Peyer's patch (tissue), 4 donors: Measurements from ENCODE around the gene TCAP. TPM values are rescaled to one million over a fixed set of nuclear protein-coding genes. Genes with fewer than 3 reads are reported as not detected.

Source experiments
- DNase-seq, 3 donors: peaks; one replicate each; pipeline ENCODE4 v3.0.0-alpha.2; 2017 to 2019
- H3K27ac ChIP-seq, 4 donors: fragments of 200-600 bp; sonication (generic); one replicate each; pipeline ENCODE4 v1.5.1; 2016 to 2019
- H3K27me3 ChIP-seq, 2 donors: fragments of 200-600 bp; sonication (generic); one replicate each; pipeline ENCODE4 v1.5.1; 2019
- H3K36me3 ChIP-seq, 3 donors: fragments of 200-600 bp; sonication (generic); one replicate each; pipeline ENCODE4 v1.5.1; 2016 to 2019
- H3K4me1 ChIP-seq, 4 donors: fragments of 200-600 bp; sonication (generic); one replicate each; pipeline ENCODE4 v1.5.1; 2016 to 2019
- H3K4me3 ChIP-seq, 4 donors: fragments of 200-600 bp; sonication (generic); 1 replicate in 3 of 4; 2 replicates in 1 of 4; pipeline ENCODE4 v1.5.1; 2016 to 2019; ENCODE audit warnings: mild to moderate bottlenecking in 1 of 4
- H3K9me3 ChIP-seq, 4 donors: fragments of 200-600 bp; sonication (generic); one replicate each; pipeline ENCODE4 v1.5.1; 2016 to 2019; ENCODE audit warnings: mild to moderate bottlenecking in 1 of 4
- POLR2A ChIP-seq, 2 donors: fragments of 450-650 bp; IDR thresholded peaks; one replicate each; pipeline ENCODE4 v1.5.1; 2017; ENCODE audit warnings: antibody characterized with exemption in 2 of 2, mild to moderate bottlenecking in 2 of 2, moderate library complexity in 2 of 2
- total RNA-seq, 4 donors: library from RNA; depleted of rRNA; stranded (reverse); fragments of >200 nt; gene quantifications; one replicate each; pipeline ENCODE4 v1.1.0, GENCODE V29; 2016
- TF ChIP-seq, protein P1 (sequence below), 6 experiments: fragments of 450-650 bp in 4 of 6; fragments of 200-600 bp in 2 of 6; sonication (generic) in 1 of 6; IDR thresholded peaks; one replicate each; pipeline ENCODE4 v1.5.1; 2017 to 2019; ENCODE audit warnings: antibody characterized with exemption in 6 of 6, mild to moderate bottlenecking in 3 of 6, moderate library complexity in 1 of 6

TCAP gene
- total RNA-seq, 4 donors from 2014 or later: 0.53 to 1.9 (median 1.1) TPM; not detected in 1

DNA sequence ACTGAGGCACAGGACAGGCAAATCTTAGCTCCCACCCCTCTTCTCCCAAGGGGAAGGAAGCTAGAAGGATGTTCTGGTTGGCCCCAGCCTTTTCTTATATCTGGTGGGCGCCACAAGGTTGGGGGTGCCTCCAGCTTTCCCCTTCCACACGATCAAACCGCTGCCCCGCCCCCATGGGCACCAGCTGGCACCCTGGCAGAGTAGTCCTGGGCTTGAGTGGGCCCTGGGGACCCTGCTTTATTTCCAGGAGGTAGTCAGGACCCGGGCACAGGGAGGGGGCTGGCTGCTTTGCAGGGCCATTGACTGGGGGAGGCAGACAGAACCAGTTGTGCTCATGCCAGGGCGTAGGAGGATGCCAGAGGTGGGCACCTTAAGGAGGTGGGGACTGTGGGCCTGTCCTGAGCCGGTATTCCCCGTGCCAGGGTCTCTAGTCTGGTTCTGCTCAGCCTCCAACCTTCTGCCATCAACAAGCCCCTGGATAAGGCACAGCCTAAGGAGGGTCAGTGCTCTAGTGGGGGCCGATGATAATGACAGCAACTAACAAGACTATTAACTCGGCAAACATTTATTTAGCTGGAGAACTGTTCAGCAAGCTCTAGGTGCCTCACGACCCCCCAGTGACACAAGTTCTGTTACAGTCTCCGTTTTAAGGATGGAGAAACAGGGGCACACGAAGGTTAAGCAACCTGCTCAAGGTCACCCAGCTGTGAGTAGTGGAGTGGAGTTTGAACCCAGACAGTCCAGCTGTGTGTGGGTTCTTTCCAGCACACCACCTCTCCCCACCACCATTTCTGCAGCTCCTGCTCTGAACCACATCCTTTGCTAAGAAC lies 46.0 kb upstream of the TCAP start:
- no peaks in the 10 kb centered on the region for H3K27me3 ChIP-seq
- H3K9me3 ChIP-seq: no peaks in the 10 kb centered on the region
- peak overlapping the region in 1 of 4 donors; percentile 37 for H3K4me3 ChIP-seq
- no peaks in the 10 kb centered on the region for H3K36me3 ChIP-seq
- DNase-seq: no peak
- peak overlapping the region in 1 of 4 donors; percentile 75 for H3K27ac ChIP-seq
- H3K4me1 ChIP-seq: peaks cover 0 to 21% (median 10%) of the 10 kb centered on the region in 4 donors
- TF ChIP-seq, protein P1, sequence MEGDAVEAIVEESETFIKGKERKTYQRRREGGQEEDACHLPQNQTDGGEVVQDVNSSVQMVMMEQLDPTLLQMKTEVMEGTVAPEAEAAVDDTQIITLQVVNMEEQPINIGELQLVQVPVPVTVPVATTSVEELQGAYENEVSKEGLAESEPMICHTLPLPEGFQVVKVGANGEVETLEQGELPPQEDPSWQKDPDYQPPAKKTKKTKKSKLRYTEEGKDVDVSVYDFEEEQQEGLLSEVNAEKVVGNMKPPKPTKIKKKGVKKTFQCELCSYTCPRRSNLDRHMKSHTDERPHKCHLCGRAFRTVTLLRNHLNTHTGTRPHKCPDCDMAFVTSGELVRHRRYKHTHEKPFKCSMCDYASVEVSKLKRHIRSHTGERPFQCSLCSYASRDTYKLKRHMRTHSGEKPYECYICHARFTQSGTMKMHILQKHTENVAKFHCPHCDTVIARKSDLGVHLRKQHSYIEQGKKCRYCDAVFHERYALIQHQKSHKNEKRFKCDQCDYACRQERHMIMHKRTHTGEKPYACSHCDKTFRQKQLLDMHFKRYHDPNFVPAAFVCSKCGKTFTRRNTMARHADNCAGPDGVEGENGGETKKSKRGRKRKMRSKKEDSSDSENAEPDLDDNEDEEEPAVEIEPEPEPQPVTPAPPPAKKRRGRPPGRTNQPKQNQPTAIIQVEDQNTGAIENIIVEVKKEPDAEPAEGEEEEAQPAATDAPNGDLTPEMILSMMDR (IDR thresholded peaks at IDR 0.05): no peak
- TF ChIP-seq POLR2A (IDR thresholded peaks at IDR 0.05): no peak

DNA sequence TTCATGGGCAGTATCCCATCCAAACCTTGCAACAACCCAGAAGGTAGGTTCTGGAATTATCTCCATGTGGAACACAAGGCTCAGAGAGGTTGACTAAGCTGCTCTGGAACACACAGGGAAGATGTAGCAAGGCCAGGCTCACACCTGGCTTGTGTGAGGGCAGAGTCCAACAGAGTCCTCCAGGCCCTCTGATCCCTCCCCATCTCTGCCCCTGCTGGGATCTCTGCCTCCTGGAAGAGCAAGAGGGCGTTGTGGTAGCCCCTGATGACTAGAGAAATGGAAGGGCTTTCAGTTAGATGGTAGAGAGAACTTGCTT lies 45.4 kb upstream of the TCAP start:
- TF ChIP-seq, protein P1 (IDR thresholded peaks at IDR 0.05): no peak
- TF ChIP-seq POLR2A (IDR thresholded peaks at IDR 0.05): no peak
- Histone ChIP-seq H3K27ac (no peak overlapping the region), H3K9me3 (no peaks in the 10 kb centered on the region), H3K4me3 (no peak overlapping the region), H3K4me1 (peaks cover 0 to 21% (median 10%) of the 10 kb centered on the region in 4 donors), H3K27me3 (no peaks in the 10 kb centered on the region), H3K36me3 (no peaks in the 10 kb centered on the region)
- DNase-seq: no peak

DNA sequence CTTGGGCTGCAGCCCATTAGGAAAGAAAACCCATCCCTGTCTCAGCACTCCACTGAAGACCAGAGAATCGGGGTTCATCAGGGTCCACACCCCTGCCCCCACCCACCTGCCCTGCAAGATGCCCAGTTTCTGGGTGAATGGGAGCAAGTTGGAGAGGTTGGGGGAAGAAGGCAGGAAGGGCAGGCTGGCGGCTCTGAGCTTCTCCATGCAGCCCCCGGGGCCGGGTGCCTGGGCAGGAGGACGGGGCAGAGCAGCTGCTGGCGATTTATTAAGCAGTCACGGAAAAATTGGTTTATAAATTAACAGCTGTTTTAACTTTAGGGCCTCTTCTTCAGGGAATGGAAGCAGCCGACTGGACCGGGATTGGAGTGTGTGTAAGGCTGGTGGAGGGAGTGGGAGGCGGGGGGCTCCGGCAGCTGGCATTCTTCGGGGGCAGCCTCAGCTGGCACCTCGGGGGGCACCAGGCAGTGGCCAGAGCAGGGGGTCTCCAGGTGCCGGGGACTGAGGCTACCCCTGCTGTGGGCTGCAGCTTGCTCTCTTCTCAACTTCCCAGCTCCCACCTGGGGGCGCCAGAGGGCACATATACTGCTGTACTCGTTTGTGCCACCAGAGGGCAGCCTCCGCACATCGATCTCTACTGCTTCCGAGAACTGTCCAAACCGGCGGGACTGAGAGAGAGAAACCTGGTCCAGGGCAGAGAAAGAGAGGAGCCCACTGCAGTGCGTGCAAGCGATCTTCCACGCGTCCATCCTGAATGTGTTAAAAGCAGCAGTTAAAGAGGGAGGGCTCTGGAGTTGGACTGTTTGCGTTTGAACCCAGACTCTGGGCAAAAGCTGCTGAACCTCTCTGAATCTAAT lies 43.4 kb upstream of the TCAP start:
- Histone ChIP-seq H3K36me3 (no peaks in the 10 kb centered on the region), H3K27me3 (no peaks in the 10 kb centered on the region), H3K27ac (peak overlapping the region in 1 of 4 donors; percentile 38), H3K4me1 (peaks cover 3 to 26% (median 11%) of the 10 kb centered on the region in 4 donors), H3K9me3 (no peaks in the 10 kb centered on the region), H3K4me3 (peak overlapping the region in 1 of 4 donors; percentile 36)
- DNase-seq: peak; percentile 88 to 94 (median 92)
- TF ChIP-seq POLR2A (IDR thresholded peaks at IDR 0.05): no peak
- TF ChIP-seq, protein P1 (IDR thresholded peaks at IDR 0.05): peak; percentile 98 to 100 (median 100)

DNA sequence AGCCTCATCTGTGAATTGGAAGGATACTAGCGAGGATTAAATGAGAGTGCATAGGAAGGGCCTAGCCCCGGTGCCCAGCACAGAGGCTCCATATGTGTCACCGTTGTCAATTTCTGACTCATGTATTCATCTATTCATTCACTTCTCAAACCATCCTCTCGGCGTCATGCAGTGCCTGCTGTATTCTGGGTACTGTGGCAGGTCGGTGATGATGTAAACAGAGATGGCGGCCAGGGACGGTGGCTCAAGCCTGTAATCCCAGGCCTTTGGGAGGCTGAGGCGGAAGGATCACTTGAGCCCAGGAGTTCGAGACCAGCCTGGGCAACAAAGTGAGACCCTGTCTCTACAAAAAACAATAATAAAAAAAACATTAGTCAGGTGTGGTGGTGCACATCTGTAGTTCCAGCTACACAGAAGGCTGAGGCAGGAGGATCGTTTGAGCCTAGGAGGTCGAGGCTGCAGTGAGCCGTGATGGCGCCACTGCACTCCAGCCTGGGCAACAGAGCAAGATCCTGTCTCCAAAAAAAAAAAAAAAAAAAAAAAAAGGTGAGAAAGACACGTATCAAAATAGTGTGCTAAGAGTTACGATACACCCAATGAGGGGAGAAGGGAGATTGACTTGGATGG lies 42.7 kb upstream of the TCAP start:
- H3K36me3 ChIP-seq: no peaks in the 10 kb centered on the region
- no peaks in the 10 kb centered on the region for H3K9me3 ChIP-seq
- TF ChIP-seq, protein P1 (IDR thresholded peaks at IDR 0.05): no peak
- no peak for TF ChIP-seq POLR2A (IDR thresholded peaks at IDR 0.05)
- peak overlapping the region in 1 of 4 donors; percentile 38 for H3K27ac ChIP-seq
- H3K27me3 ChIP-seq: no peaks in the 10 kb centered on the region
- H3K4me3 ChIP-seq: peak overlapping the region in 1 of 4 donors; percentile 36
- peak in 1 of 3 donors; percentile 27 for DNase-seq
- H3K4me1 ChIP-seq: peaks cover 3 to 33% (median 11%) of the 10 kb centered on the region in 4 donors

DNA sequence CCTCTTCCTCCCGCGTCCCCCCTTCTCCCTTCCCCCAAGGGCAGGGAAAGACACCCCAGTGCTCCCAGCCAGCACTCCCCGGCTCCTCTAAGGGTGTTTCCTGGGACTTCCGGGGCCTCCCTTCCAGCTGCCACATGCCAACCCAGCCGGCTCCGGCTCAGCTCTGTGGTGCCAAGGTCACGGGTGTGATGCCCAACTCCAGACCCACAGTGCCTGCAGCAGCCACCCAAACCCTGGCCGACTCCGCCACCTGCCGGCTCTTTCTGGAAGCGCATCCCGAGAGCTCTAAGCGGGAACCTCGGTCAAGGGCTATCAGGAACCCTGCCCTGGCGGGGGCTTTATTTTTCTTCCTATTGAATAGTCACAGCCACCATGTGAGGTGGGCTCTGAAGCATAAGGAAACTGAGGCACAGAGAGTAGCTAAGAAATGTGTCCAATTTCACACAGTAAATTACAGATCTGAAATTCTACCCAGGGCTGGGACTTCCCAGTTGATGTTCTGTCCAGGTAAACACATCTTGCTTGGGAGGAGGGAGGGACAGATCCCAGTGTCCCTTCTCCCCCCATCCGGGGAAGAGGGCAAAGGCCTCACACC lies 41.7 kb upstream of the TCAP start:
- Histone ChIP-seq H3K9me3 (no peaks in the 10 kb centered on the region), H3K27ac (peak overlapping the region in 1 of 4 donors; percentile 17), H3K36me3 (no peaks in the 10 kb centered on the region), H3K4me1 (peaks cover 3 to 31% (median 10%) of the 10 kb centered on the region in 4 donors), H3K27me3 (no peaks in the 10 kb centered on the region), H3K4me3 (no peak overlapping the region)
- DNase-seq: peak; percentile 85 to 96 (median 94)
- no peak for TF ChIP-seq POLR2A (IDR thresholded peaks at IDR 0.05)
- TF ChIP-seq, protein P1 (IDR thresholded peaks at IDR 0.05): peak; percentile 78 to 95 (median 90)
